Osteocyte (in vitro differentiated cells): ENCODE measurements around the gene BAIAP2. TPM values are rescaled to one million over a fixed set of nuclear protein-coding genes. Genes with fewer than 3 reads are reported as not detected.
A peak's percentile ranks its signal among the peaks of the same experiment; 100 is the strongest.

ENCODE experiments used
- DNase-seq: peaks from one replicate; pipeline ENCODE4 v3.0.0; 2021; ENCODE audit warnings: mixed read lengths; ENCODE audit not compliant: unreplicated experiment; ENCODE audit errors: extremely low spot score
- H3K27ac Mint-ChIP-seq: one replicate; pipeline ENCODE4 v1.8.0; 2021; ENCODE audit warnings: mild to moderate bottlenecking, mixed read lengths; ENCODE audit not compliant: unreplicated experiment
- H3K27me3 Mint-ChIP-seq: one replicate; pipeline ENCODE4 v1.8.0; 2021; ENCODE audit warnings: mixed read lengths; ENCODE audit not compliant: unreplicated experiment
- H3K36me3 Mint-ChIP-seq: one replicate; pipeline ENCODE4 v1.8.0; 2021; ENCODE audit warnings: mixed read lengths; ENCODE audit not compliant: unreplicated experiment
- H3K4me1 Mint-ChIP-seq: one replicate; pipeline ENCODE4 v1.8.0; 2021; ENCODE audit warnings: mixed read lengths; ENCODE audit not compliant: unreplicated experiment
- H3K4me3 Mint-ChIP-seq: one replicate; pipeline ENCODE4 v1.8.0; 2021; ENCODE audit warnings: mild to moderate bottlenecking, moderate library complexity, mixed read lengths; ENCODE audit not compliant: unreplicated experiment
- H3K9me3 Mint-ChIP-seq: one replicate; pipeline ENCODE4 v1.8.0; 2021; ENCODE audit warnings: mixed read lengths; ENCODE audit not compliant: unreplicated experiment
- CTCF ChIP-seq: fragments of 200-600 bp; sonication (generic); IDR thresholded peaks from 2 replicates; pipeline ENCODE4 v1.5.0; 2021; ENCODE audit warnings: antibody characterized with exemption, mild to moderate bottlenecking, moderate library complexity
- total RNA-seq: library from RNA; stranded (reverse); gene quantifications from 2 replicates; pipeline ENCODE4 v1.2.1, GENCODE V29; 2021

BAIAP2 gene
- total RNA-seq, 1 donor from 2014 or later = 29.0 TPM

GRCh38 chr17:81054308-81054707 is 19.4 kb downstream of the BAIAP2 start:
- Mint-ChIP-seq H3K27ac (peak overlapping the region; percentile 60), H3K27me3 (no peaks in the 10 kb centered on the region), H3K4me1 (peaks cover 38% of the 10 kb centered on the region), H3K9me3 (no peaks in the 10 kb centered on the region), H3K36me3 (no peaks in the 10 kb centered on the region), H3K4me3 (no peak overlapping the region)
- TF ChIP-seq CTCF = no peak
- no peak for DNase-seq

- H3K27me3 Mint-ChIP-seq = no peaks in the 10 kb centered on the region
- no peak overlapping the region for H3K4me3 Mint-ChIP-seq
- H3K36me3 Mint-ChIP-seq = no peaks in the 10 kb centered on the region
- H3K9me3 Mint-ChIP-seq = no peaks in the 10 kb centered on the region
- no peak for DNase-seq
- no peak overlapping the region for H3K27ac Mint-ChIP-seq
- TF ChIP-seq CTCF = no peak
- peaks cover 33% of the 10 kb centered on the region for H3K4me1 Mint-ChIP-seq
Observed at GRCh38 chr17:81054881-81055370, 20.0 kb downstream of the BAIAP2 start.

- Mint-ChIP-seq H3K4me3 (no peak overlapping the region), H3K4me1 (peaks cover 22% of the 10 kb centered on the region)
Observed at GRCh38 chr17:81056312-81056711, 21.4 kb downstream of the BAIAP2 start.

GRCh38 chr17:81057079-81057730 is 22.3 kb downstream of the BAIAP2 start:
- Mint-ChIP-seq H3K9me3 (no peaks in the 10 kb centered on the region), H3K4me1 (peaks cover 18% of the 10 kb centered on the region), H3K27me3 (no peaks in the 10 kb centered on the region), H3K36me3 (peaks cover 5% of the 10 kb centered on the region), H3K4me3 (no peak overlapping the region), H3K27ac (peak overlapping the region; percentile 82)
- TF ChIP-seq CTCF = no peak
- DNase-seq = no peak

More at GRCh38 chr17:81056312-81056711, 21.4 kb downstream of the BAIAP2 start:
- no peak overlapping the region for H3K27ac Mint-ChIP-seq
- DNase-seq = no peak
- H3K9me3 Mint-ChIP-seq = no peaks in the 10 kb centered on the region
- no peak for TF ChIP-seq CTCF
- no peaks in the 10 kb centered on the region for H3K27me3 Mint-ChIP-seq
- H3K36me3 Mint-ChIP-seq = peaks cover under 1% of the 10 kb centered on the region

- Mint-ChIP-seq H3K27ac (peak overlapping the region; percentile 82), H3K4me3 (no peak overlapping the region), H3K36me3 (peaks cover 5% of the 10 kb centered on the region), H3K27me3 (no peaks in the 10 kb centered on the region), H3K4me1 (peaks cover 21% of the 10 kb centered on the region), H3K9me3 (no peaks in the 10 kb centered on the region)
- no peak for TF ChIP-seq CTCF
- DNase-seq = no peak
Observed at GRCh38 chr17:81057777-81058176, 22.8 kb downstream of the BAIAP2 start.
